ENCODE data around the gene ERI3.

- TF ChIP-seq, protein P1, sequence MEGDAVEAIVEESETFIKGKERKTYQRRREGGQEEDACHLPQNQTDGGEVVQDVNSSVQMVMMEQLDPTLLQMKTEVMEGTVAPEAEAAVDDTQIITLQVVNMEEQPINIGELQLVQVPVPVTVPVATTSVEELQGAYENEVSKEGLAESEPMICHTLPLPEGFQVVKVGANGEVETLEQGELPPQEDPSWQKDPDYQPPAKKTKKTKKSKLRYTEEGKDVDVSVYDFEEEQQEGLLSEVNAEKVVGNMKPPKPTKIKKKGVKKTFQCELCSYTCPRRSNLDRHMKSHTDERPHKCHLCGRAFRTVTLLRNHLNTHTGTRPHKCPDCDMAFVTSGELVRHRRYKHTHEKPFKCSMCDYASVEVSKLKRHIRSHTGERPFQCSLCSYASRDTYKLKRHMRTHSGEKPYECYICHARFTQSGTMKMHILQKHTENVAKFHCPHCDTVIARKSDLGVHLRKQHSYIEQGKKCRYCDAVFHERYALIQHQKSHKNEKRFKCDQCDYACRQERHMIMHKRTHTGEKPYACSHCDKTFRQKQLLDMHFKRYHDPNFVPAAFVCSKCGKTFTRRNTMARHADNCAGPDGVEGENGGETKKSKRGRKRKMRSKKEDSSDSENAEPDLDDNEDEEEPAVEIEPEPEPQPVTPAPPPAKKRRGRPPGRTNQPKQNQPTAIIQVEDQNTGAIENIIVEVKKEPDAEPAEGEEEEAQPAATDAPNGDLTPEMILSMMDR (IDR thresholded peaks at IDR 0.05) = no peak
- TF ChIP-seq POLR2A (IDR thresholded peaks at IDR 0.05) = no peak
These were observed 40.6 kb downstream of the ERI3 start for GRCh38 chr1:44314452-44314851.
